HG03159 (cell line): ENCODE results near the gene TNC.

Experiments
- ATAC-seq: cut with Tn5 transposase; IDR thresholded peaks from one replicate; pipeline ENCODE4 v1.9.1; 2021; ENCODE audit warnings: mild to moderate bottlenecking, moderate library complexity; ENCODE audit not compliant: unreplicated experiment

TNC gene

DNA sequence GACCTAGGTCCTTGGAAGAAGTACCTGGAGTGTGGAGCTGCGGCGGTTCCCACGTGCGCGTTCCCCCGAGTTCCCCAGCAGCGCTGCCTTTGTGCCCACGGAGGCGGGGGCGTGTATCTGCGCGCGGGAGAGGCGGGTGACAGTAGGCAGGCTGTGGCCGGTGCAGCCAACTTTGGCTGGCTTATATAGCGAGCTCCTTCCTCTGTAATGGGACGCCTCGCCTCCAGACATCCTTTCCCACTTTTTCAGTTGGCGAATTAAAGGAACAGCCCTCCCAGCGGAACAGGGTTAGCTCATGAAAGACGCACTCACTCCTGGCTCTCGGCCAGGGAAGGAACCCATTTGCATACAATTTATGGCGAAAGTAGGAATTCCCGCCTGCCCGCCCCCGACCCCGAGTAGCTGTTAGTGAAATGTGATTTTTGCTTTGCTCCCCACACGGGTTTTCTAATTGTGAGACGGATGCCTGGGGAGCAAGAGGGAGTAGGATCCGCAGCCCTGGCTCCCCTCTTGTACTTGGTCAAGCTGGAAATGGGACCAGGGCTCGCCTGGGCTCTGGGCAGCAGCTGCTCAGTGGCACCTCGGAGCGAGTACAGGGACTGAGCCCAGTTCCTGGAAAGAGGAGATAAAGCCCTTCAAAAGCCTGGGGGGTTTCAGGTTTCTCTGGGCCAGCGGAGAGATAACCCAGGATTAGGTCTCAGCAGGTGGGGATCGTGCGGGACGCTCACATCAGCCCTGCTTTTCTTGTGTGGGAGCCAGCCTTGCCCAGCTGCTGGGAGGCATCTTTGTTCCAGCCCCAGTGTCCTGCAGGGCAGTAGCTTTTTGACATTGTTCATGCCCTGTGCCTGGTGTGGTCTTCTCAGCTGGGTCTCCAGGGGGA lies at the start of gene TNC:
TNC (minus strand) TSS at position 159 of the 880 bp plus-strand sequence. CDS start 27,139 bp downstream, outside the sequence.
- no peak for ATAC-seq

DNA sequence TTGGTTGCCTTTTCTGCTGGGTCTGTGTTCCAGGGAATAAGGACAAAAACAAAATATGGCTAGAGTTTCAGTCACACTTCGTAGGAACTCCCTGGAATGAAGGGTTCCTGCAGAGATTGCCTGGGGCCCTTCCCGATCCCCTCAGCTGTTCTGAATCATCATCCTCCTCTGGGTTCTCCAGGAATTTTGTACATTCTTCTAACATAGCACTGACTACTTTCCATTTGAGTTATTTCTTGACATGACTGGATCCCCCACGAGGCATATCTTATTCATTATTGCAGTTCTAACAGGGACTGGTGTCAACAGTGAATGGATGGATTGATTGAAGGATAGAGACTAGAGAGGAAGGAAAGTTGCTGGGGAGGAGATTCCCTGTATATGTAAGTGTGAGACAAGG lies 49.2 kb upstream of the TNC start:
- ATAC-seq, result no peak

DNA sequence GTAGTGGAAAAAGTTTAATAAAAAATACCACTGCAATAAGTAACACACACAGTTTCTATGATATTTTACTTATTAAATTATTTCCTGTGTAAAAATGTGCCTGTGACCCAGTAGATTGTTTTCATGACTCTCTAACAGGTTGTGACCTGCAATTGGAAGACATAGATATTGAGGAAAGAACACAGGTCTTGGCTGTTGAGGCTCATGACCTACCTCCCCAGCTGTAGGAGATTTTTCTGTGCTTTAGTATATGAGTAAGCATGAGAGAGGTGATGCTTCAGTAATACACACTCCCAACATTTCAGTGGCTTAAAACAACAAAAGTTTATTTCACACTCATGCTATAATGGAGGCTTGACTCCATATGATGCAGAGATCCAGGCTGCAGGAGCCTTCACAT lies 47.3 kb upstream of the TNC start:
- no peak for ATAC-seq

DNA sequence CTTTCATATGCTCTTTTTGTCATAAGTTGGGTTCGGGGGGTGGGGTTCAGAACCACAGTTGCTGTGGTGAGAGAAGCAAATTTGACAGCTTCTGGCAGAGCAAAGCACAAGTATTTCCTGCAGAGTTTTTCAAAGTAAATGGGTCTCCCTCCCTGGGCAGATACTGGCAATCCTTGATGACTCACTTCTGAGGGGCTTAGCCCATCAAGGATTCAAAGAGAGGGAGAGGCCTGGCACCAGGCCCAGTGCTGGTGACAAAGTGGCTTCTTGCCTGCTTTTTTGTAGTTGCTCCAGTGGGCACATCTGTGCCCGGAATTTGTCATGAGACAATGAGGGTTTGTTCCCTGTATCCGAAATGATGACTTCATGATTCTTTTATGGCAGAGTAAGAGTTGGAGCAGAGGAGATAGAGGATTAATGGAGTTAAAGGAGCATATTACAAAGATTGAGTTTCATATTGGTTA lies 46.6 kb upstream of the TNC start:
- no peak for ATAC-seq

DNA sequence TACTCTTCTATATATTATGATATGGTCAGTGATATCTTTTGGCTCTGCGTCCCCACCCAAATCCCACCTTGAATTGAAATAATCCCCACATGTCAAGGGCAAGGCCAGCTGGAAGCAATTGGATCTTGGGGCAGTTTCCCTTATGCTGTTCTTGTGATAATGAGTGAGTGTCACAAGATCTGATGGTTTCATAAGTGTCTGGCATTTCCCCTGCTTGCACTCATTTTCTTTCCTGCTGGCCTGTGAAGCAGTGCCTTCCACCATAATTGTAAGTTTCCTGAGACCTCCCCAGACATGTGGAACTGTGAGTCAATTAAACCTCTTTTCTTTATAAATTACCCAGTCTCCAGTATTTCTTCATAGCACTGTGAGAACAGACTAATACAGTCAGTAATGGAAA lies 45.0 kb upstream of the TNC start:
- ATAC-seq, result no peak

DNA sequence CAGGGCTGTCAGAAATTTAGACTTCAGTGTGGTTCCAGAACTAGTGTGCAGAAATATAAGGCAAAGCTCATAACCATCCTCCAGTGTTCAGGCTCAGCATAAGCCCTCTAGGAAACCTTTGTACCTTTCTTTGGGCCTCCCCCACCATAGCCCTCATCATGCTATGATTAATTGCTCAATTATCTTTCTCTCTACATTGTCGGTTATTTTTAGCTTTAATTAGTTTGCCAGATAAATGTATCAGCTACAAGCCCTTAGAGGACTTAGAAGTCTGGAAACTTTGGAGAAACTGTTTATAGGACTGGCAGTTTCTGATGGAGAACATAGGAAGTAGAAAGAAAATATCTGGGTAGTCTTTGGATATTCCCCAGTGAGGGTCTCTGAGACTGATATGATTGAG lies 43.5 kb upstream of the TNC start:
- no peak for ATAC-seq

DNA sequence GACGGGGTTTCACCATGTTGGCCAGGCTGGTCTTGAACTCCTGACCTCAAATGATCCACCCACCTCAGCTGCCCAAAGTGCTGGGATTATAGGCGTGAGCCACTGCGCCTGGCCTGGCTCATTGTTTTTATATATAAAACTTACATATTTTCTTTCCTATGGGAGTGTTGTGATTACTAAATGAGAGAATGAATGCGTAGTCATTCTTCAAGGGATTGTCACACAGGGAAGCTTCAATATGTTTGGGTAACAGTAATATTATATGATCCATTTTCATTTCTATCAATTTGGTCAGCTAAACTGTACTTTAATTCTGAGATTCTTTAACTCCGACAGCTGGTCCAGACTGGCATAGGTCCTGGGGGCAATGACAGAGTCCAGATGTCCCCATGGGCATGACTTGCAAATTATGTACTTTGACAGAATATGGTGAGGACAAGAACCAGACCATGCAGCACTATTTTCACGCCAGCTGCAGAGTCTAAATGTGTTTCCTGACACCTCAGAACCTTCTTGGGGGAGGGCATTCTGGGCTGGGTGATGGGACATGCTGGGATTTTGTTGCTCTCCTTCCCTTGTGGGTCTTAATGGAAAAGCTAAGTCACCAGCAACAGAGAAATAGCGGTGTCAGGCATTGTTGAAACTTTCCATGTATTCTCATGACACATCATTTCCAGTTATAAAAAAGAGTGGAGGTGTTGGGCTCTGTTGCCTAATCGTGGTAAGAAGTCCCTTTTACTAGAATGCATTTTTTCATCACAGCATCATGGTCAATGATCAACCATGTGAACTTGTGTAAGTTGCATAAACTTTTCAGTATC lies 40.9 kb upstream of the TNC start:
- no peak for ATAC-seq

DNA sequence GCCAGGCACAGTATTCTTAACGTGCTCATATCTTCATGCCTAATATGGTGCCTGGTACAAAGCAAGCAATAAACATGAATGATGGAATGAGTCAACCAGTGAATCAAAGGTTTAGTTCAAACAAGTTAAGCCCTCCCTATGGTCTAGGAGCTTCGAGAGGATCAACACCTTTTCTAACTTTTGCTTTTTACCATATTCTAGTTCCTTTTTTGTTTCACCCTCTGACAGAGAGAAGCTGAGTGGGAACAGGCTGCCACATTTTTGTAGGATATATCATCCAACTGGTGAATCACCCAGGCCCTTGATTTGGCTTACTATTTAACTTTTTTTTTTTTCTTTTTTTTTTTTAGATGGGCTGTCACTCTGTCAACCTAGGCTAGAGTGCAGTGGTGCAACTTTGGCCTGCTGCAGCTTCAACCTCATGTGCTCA lies 39.3 kb upstream of the TNC start:
- no peak for ATAC-seq

DNA sequence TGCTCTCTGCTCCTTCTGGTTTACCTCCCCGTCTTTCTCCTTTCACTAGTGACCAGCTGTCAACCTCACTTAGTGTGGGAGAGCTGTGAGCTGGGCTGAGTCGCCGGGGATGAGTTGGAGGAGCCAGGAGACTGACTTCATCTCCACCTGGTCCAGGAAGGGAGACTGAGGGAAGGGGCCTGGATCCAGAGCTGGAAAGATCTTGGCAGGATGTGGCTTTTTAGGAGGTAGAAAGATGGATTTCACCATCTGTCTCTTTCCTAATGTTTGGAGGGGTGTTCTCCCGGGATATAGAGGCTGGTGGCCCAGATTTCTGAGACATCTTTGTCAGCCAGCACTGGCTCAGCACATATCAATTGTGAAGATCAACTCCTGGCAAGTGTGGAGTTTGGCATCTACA lies 37.1 kb upstream of the TNC start:
- no peak for ATAC-seq

DNA sequence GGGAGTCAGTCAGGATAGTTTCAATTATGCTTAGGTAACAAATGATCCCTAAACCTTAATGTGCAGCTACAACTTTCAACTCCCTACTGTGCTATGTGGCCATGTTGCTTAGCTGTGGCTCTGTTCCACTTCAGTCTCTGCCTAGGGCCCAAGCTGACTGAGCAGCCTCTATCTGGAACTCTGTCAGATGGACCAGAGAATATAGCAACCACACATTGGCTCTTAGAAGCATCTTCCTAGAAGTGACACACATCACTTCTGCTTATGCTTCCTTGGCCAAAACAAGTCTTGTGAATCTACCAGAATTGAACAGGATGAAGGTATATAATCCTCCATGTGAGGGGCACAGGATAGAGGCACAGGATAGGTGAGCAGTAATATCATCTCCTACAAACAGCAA lies 36.7 kb upstream of the TNC start:
- ATAC-seq, result no peak

DNA sequence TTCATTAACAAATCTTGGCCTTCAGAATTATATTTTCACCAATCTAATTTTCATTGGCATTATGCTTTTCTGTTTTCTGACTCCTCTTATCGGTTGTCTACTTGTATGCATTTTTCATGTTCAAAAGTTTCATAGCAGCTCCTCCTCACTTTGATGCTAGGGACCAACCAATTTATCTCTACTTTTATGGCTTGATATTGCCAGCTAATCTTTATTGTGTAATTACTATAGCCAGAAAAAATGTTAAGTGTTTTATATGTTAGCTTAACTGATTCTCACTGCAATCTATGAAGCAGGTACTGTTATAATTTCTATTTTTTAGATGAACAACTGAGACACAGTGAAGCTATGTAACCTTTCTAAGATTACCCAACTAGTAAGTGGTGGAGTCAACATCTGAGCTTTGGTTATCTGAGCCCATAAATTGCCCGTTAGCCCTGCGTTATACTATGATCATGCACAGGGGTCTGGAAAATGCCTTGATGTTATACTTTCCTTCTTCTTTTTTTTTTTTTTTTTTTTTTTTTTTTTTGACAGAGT lies 34.4 kb upstream of the TNC start:
- ATAC-seq, result no peak

DNA sequence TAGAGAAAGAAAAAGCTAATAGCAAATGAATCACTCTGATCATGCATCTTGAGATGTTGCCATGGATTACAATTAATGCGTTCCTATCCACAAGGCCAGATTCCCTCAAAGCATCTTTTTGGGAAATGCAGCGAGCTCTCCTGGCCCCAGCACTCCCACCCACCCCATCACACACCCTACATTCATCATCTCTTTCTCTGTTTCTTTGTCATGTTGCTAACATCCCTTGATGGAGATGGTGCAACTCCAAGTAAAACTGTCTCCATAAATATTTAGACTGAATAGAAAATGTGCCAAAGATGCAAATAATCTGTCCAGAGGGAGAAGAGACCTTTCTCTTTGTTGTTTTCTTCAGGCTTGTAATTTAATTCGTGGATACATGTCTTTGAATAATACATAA lies 30.8 kb upstream of the TNC start:
- ATAC-seq, result no peak

DNA sequence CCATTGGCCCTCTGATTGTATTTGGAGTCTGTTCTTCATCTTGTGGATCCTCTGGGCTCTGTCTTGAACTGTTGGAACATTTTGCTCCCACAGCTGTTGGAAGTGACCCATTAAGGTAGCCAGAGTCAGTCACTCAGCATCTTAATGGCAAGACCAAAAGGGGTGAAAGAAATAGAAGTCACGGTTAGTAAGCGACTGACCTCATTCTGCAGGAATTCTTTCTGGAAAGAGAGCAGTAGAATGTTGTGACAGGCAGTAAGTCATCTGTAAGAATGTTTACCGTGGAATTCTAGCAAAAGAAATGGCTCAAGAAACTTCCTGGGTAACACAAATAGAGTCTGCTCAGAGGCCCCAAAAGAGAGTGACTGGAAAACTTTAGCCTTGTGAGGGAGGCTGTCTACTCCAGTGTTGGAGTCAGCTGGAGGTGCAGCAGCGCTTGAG lies 28.6 kb upstream of the TNC start:
- ATAC-seq, result no peak

DNA sequence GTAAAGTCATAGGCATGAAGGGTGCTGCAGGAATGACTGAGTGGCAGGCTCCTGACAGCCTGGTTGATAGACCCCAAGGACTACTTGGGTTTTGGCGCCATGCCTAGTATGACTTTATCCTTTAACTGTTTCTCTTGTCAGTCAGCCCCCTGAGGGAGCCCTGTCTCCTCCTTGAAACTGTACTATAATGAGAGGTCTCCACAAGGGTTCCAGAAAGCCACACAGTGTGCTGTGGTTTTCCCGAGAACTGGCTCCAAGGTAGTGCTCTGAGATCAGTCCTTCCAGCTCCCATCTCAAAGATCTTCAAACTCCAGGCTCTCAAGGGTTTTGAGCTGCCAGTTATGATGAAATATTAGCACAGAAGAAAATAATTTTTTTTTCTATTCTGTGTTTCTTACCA lies 26.7 kb upstream of the TNC start:
- no peak for ATAC-seq

DNA sequence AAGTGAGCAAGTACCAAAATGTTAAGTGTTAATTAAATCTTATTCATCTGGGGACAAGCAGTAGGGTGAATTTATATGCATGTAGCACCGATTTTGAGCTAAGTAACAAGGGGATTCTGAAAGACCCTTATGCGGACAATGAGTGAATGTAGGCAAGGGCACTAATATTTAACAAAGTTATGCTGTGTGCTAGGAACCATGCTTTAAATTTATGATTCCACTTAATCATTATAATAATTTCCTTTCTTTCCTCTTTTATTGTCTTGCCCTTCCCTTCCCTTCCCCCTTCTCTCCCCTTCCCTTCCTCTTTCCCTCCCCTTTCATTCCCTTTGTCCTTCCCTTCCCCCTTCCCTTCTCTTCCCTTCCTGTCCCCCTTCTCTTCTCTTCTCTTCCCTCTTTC lies 25.7 kb upstream of the TNC start:
- no peak for ATAC-seq

DNA sequence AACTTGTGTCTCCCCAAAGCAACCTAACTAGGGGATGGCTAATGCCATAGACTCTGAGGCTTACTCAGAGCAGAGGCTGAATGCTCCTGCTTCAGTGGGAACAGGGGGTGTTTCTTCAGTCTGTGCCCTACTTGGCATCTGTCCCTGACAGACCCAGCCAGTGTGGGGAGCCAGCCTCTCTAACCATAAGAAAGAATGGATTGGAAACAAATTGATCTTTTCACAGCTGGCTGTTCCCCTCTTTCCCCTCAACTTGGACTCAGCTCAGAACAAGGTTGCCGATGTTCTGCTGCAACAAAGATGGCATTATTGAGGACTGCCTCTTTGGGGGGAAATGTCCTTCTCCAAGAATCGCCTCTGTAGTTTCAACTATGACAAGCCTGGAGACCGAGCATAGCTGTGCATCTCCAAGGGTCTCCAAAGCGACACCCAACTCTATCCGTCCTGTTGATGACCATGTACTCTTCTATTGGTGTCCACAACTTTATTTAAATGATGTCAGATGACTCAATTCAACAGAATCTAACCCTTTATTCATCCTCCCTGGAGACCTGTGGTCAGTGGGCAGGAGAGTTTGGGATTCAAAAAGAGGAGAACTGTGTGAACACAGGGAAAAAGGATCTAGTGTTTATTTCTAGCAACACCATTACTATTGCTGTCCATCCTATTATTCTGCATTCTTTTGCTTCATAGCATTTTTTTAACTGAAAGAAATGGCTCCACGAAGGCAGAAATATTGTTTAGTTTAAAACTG lies 24.7 kb upstream of the TNC start:
- no peak for ATAC-seq

DNA sequence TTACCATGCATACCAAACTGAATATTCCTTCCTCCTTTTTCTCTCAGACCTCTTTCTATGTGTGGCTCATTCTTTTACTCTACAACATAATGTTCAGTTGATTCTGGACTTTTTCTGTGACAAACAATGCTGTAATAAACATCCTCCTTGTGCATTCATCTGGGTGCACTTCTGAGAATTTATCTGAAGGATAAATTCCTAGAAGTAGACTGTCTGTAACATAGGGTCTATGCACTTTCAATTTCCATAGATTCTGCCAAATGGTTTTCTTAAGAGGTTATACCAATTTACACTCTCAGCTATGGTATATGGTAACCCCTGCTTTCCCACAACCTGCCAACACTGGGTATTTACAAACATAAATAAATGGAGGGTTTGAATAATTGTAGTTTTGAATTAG lies 24.1 kb upstream of the TNC start:
- no peak for ATAC-seq

DNA sequence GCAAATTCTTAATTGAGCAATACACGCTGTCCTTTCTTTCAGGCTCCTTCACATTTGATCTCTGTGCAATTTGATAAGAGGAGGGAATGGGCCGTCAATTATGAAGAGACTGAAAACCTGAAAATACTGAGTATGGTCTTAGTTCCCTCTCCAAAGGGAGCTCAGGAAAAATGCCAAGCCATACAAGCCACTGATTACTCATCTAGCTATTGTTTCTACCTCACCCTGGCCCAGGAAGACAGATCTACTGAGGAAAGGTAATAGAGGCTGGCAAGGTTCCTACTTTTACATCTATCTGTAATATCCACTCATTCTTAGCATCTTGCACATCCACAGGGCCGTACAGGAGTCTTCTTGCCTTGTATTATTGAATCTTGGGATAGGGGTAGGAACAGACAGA lies 23.7 kb upstream of the TNC start:
- no peak for ATAC-seq

DNA sequence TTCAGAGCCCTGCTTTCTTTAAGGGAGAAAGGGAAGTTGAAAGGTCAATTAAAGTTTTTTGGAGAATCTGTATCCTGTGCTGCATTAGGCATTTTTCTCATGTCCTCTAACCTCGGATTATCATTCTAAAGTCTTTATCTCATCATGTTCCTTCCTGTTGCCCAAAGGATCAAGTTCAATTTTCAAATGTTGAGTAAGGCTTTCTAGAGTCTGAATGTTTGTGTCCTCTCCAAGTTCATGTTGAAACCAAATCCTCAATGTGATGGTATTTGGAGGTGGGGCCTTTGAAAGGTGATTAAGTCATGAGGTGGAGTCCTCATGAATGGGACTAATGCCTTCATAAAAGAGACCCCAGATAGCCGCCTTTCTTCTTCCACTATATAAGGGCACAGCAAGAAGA lies 20.2 kb upstream of the TNC start:
- no peak for ATAC-seq

DNA sequence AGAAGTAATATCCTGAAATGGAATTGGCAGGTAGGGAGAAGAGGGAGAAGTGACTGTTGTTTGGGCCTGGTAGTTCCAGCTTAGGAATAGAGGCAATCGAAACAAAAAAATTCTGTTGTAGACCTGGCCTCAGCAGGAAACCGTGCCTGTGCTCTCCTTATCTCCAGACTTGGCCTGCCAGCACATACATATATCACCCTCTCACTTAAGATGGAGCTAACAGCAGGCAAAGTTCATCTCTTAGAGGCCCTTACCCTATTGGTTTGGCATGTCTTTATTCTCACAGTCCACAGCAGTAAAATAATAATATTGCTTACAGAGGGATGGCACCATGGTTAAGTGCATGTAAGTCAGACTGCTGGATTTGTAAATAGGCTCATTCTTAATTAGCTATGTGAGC lies 19.6 kb upstream of the TNC start:
- no peak for ATAC-seq
